A673 (cell line): ENCODE results near the gene HDAC4. TPM values are rescaled to one million over a fixed set of nuclear protein-coding genes. Genes with fewer than 3 reads are reported as not detected.

Source experiments
- BruUV-seq: library from RNA; stranded (reverse); fragments of 400-500 nt; replicated peaks from 2 replicates; lab custom pipeline; 2021; lab: Mats Ljungman, UMichigan
- CTCF ChIA-PET: fragments of 300-600 bp; sonication (Branson Sonifier 250); formaldehyde crosslinking; loops from one replicate; lab custom pipeline; 2022; ENCODE audit warnings: antibody characterized with exemption; lab: Charles Lee
- POLR2A ChIA-PET: fragments of 300-600 bp; sonication (Branson Sonifier 250); formaldehyde crosslinking; loops from one replicate; lab custom pipeline; 2022; ENCODE audit warnings: antibody characterized with exemption; ENCODE audit not compliant: low non-redundant PET; lab: Charles Lee
- DNase-seq: peaks from one replicate; pipeline ENCODE4 v3.0.0-alpha.2; 2015; ENCODE audit warnings: low spot score
- H3K27ac ChIP-seq: fragments of 200-600 bp; sonication (generic); 2 replicates; pipeline ENCODE4 v1.5.1; 2016; ENCODE audit warnings: mixed run types, low read depth, mild to moderate bottlenecking, mixed read lengths, antibody characterized with exemption, low read length; ENCODE audit not compliant: poor library complexity, severe bottlenecking
- H3K27me3 ChIP-seq: fragments of 200-600 bp; sonication (generic); replicated peaks from 2 replicates; pipeline ENCODE4 v1.6.1; 2017; ENCODE audit warnings: mixed run types, low read depth, mild to moderate bottlenecking, mixed read lengths, antibody characterized with exemption, low read length; ENCODE audit not compliant: insufficient read depth, poor library complexity
- H3K36me3 ChIP-seq: fragments of 200-600 bp; sonication (generic); 2 replicates; pipeline ENCODE4 v1.6.1; 2016; ENCODE audit warnings: mixed run types, mild to moderate bottlenecking, mixed read lengths, antibody characterized with exemption, low read length; ENCODE audit not compliant: insufficient read depth, poor library complexity, severe bottlenecking
- H3K4me1 ChIP-seq: fragments of 200-600 bp; sonication (generic); 2 replicates; pipeline ENCODE4 v1.6.1; 2017; ENCODE audit warnings: mixed run types, mild to moderate bottlenecking, mixed read lengths, antibody characterized with exemption, low read length; ENCODE audit not compliant: insufficient read depth, poor library complexity, severe bottlenecking
- H3K4me3 ChIP-seq: fragments of 200-600 bp; sonication (generic); 2 replicates; pipeline ENCODE4 v1.5.1; 2016; ENCODE audit warnings: low read depth, mixed run types, mild to moderate bottlenecking, mixed read lengths, low read length; ENCODE audit not compliant: poor library complexity, severe bottlenecking
- H3K9me3 ChIP-seq: fragments of 200-600 bp; sonication (generic); 2 replicates; pipeline ENCODE4 v1.6.1; 2016; ENCODE audit warnings: mixed run types, low read depth, mild to moderate bottlenecking, mixed read lengths, antibody characterized with exemption, low read length; ENCODE audit not compliant: poor library complexity, severe bottlenecking
- CTCF ChIP-seq: fragments of 300-800, 200-600 bp; sonication (generic); conservative IDR thresholded peaks from 2 replicates; pipeline ENCODE4 v1.5.1; 2017; ENCODE audit warnings: low read depth, mild to moderate bottlenecking, antibody characterized with exemption, low read length, moderate library complexity, mixed read lengths
- EZH2 ChIP-seq: fragments of 200-600 bp; sonication (generic); IDR thresholded peaks from 2 replicates; pipeline ENCODE4 v1.6.1; 2017; ENCODE audit warnings: borderline replicate concordance, low read depth, mild to moderate bottlenecking, mixed read lengths, antibody characterized with exemption, low read length; ENCODE audit not compliant: poor library complexity, severe bottlenecking
- intact Hi-C: fragments of 100-400 bp; cut with micrococcal nuclease; formaldehyde crosslinking; loops from one replicate; pipeline ENCODE4 v1.10.0; 2022; ENCODE audit not compliant: unreplicated experiment
- total RNA-seq: library from RNA; stranded (reverse); gene quantifications from 2 replicates; pipeline ENCODE4 v1.2.3, GENCODE V29; 2021

HDAC4 gene
- total RNA-seq, 1 experiment from 2014 or later: 40.0 TPM

- H3K4me3 ChIP-seq: no peak overlapping the region
- POLR2A ChIA-PET: no interaction called here
- no peaks in the 10 kb centered on the region for H3K36me3 ChIP-seq
- intact Hi-C loops: no loop called here
- BruUV-seq: no TSS peak
- CTCF ChIA-PET: no interaction called here
- peaks cover 18% of the 10 kb centered on the region for H3K4me1 ChIP-seq
- H3K9me3 ChIP-seq: no peaks in the 10 kb centered on the region
- TF ChIP-seq CTCF: no peak
- no peak for TF ChIP-seq EZH2
- H3K27ac ChIP-seq: no peak overlapping the region
- no peaks in the 10 kb centered on the region for H3K27me3 ChIP-seq
- no peak for DNase-seq
Measured at GRCh38 chr2:239366740-239367139, 34.1 kb downstream of the HDAC4 start.

- no peak for TF ChIP-seq CTCF
- no peak for TF ChIP-seq EZH2
- intact Hi-C loops: no loop called here
- Histone ChIP-seq H3K27me3 (no peaks in the 10 kb centered on the region), H3K9me3 (no peaks in the 10 kb centered on the region), H3K36me3 (no peaks in the 10 kb centered on the region), H3K27ac (no peak overlapping the region), H3K4me3 (no peak overlapping the region), H3K4me1 (peaks cover 18% of the 10 kb centered on the region)
- no peak for DNase-seq
- BruUV-seq: no TSS peak
- ChIA-PET CTCF (no interaction called here), POLR2A (no interaction called here)
Measured at GRCh38 chr2:239365782-239366435, 34.9 kb downstream of the HDAC4 start.

GRCh38 chr2:239365071-239365781, 35.6 kb downstream of the HDAC4 start:
- Histone ChIP-seq H3K4me1 (peaks cover 18% of the 10 kb centered on the region), H3K4me3 (no peak overlapping the region), H3K27me3 (no peaks in the 10 kb centered on the region), H3K36me3 (no peaks in the 10 kb centered on the region), H3K27ac (no peak overlapping the region), H3K9me3 (no peaks in the 10 kb centered on the region)
- intact Hi-C loops: no loop called here
- ChIA-PET POLR2A (no interaction called here), CTCF (no interaction called here)
- no peak for TF ChIP-seq CTCF
- no peak for TF ChIP-seq EZH2
- DNase-seq: no peak
- no TSS peak for BruUV-seq
